T-cell (primary cell): ENCODE measurements around the gene MUC4. TPM values are rescaled to one million over a fixed set of nuclear protein-coding genes. Genes with fewer than 3 reads are reported as not detected.
A peak's percentile ranks its signal among the peaks of the same experiment; 100 is the strongest.
"Not testable (repeated sequence)": the region's sequence is repeated elsewhere in the genome, so short reads cannot be mapped to it uniquely, and the experiment has no call there.

ENCODE experiments used
- ATAC-seq, 4 experiments: fragments of 200-7000 bp in 3 of 4; fragments of 150-1000 bp in 1 of 4; cut with Tn5 transposase; replicated peaks in 1 of 4; 1 replicate in 3 of 4; 2 replicates in 1 of 4; pipeline ENCODE4 v1.10.0; 2021; ENCODE audit warnings: moderate library complexity in 3 of 4, mild to moderate bottlenecking in 2 of 4, moderate number of reproducible peaks in 1 of 4
- CTCF ChIA-PET, 2 donors: fragments of 300-600 bp; sonication (Branson Sonifier 250); formaldehyde crosslinking; loops; one replicate each; lab custom pipeline; 2022; ENCODE audit warnings: antibody characterized with exemption in 2 of 2; lab: Charles Lee
- POLR2A ChIA-PET, 2 donors: fragments of 300-600 bp; sonication (Branson Sonifier 250); formaldehyde crosslinking; loops; one replicate each; lab custom pipeline; 2022; ENCODE audit warnings: antibody characterized with exemption in 2 of 2; lab: Charles Lee
- DNase-seq, 35 experiments: peaks; one replicate each; pipeline versions ENCODE4 v3.0.0 to v3.0.0-alpha.2; 2013 to 2023
- H3K27ac ChIP-seq: one replicate; pipeline ENCODE4 v1.5.1; 2013; ENCODE audit warnings: low read length
- H3K27me3 ChIP-seq, 2 experiments: replicated peaks in 1 of 2; 1 replicate in 1 of 2; 2 replicates in 1 of 2; pipeline versions ENCODE4 v1.6.1 to v1.7.0; 2013; ENCODE audit warnings: low read length in 1 of 2, mixed read lengths in 1 of 2; ENCODE audit not compliant: control insufficient read depth in 2 of 2, insufficient read depth in 2 of 2; ENCODE audit errors: extremely low read depth in 1 of 2
- H3K36me3 ChIP-seq, 2 donors: 1 replicate in 1 of 2; 2 replicates in 1 of 2; pipeline versions ENCODE4 v1.6.1 to v1.7.0; 2013; ENCODE audit warnings: low read length in 1 of 2; ENCODE audit not compliant: control insufficient read depth in 2 of 2, insufficient read depth in 1 of 2; ENCODE audit errors: extremely low read depth in 1 of 2
- H3K4me1 ChIP-seq, 2 experiments: 1 replicate in 1 of 2; 2 replicates in 1 of 2; pipeline versions ENCODE4 v1.6.1 to v1.7.0; 2013; ENCODE audit warnings: low read length in 2 of 2, mixed read lengths in 1 of 2; ENCODE audit not compliant: insufficient read depth in 2 of 2, control insufficient read depth in 1 of 2; ENCODE audit errors: extremely low read depth in 1 of 2
- H3K4me3 ChIP-seq, 2 donors: 1 replicate in 1 of 2; 2 replicates in 1 of 2; pipeline versions ENCODE4 v1.5.1 to v1.7.0; 2013; ENCODE audit warnings: mild to moderate bottlenecking in 2 of 2, low read length in 1 of 2, moderate library complexity in 1 of 2; ENCODE audit not compliant: control insufficient read depth in 1 of 2; ENCODE audit errors: extremely low read depth in 1 of 2
- H3K9me3 ChIP-seq: 2 replicates; pipeline ENCODE4 v1.7.0; 2013
- H3K27ac Mint-ChIP-seq, 2 donors: one replicate each; pipeline ENCODE4 v1.8.0; 2020 to 2021; ENCODE audit warnings: mild to moderate bottlenecking in 2 of 2, mixed read lengths in 2 of 2
- H3K27me3 Mint-ChIP-seq, 2 donors: one replicate each; pipeline ENCODE4 v1.8.0; 2021 to 2022; ENCODE audit warnings: mixed read lengths in 2 of 2
- H3K36me3 Mint-ChIP-seq: one replicate; pipeline ENCODE4 v1.8.0; 2021; ENCODE audit warnings: mixed read lengths
- H3K4me1 Mint-ChIP-seq, 3 donors: one replicate each; pipeline ENCODE4 v1.8.0; 2020 to 2022; ENCODE audit warnings: mixed read lengths in 3 of 3, mild to moderate bottlenecking in 1 of 3
- H3K4me3 Mint-ChIP-seq, 3 donors: one replicate each; pipeline ENCODE4 v1.8.0; 2020 to 2022; ENCODE audit warnings: mild to moderate bottlenecking in 3 of 3, mixed read lengths in 3 of 3, moderate library complexity in 3 of 3
- H3K9me3 Mint-ChIP-seq, 3 donors: one replicate each; pipeline ENCODE4 v1.8.0; 2020 to 2022; ENCODE audit warnings: mixed read lengths in 3 of 3
- WGBS: methylation state at CpG from one replicate; pipeline ENCODE4 v1.1.5; 2013; ENCODE audit warnings: missing lambda C conversion rate; ENCODE audit not compliant: insufficient coverage; 5-methylcytosine and 5-hydroxymethylcytosine counted together
- total RNA-seq, 35 experiments: library from RNA in 6 of 35; stranded (reverse) in 6 of 35; fragments of 120-200 nt in 1 of 35; gene quantifications; one replicate each; pipeline versions ENCODE4 v1.2.1 to v1.2.4 and lab custom pipeline; 2013 to 2026

Gene MUC4
- total RNA-seq, 5 donors from 2014 or later (not counting 1 experiment from before 2014, with no cell fraction given): 0.03 to 0.16 (median 0.05) TPM; not detected in 1

GRCh38 chr3:195794708-195795107 lies 17.0 kb downstream of the MUC4 start:
- no peak overlapping the region for H3K27ac ChIP-seq
- H3K9me3 ChIP-seq: no peaks in the 10 kb centered on the region
- Mint-ChIP-seq H3K4me3 (no peak overlapping the region), H3K27me3 (peaks cover 0 to 4% of the 10 kb centered on the region in 2 donors), H3K4me1 (peaks cover 13 to 18% (median 17%) of the 10 kb centered on the region in 3 donors), H3K27ac (no peak overlapping the region), H3K9me3 (peaks cover 0 to 4% (median 3%) of the 10 kb centered on the region in 3 donors), H3K36me3 (no peaks in the 10 kb centered on the region)
- no CpG with 5 or more reads among the region's 8 CpGs for WGBS
- peaks cover 0 to 4% of the 10 kb centered on the region in 2 experiments for H3K27me3 ChIP-seq
- ATAC-seq: no peak
- peaks cover 2% of the 10 kb centered on the region in 2 experiments for H3K4me1 ChIP-seq
- DNase-seq: peak in 1 of 35 experiments; percentile 10
- POLR2A ChIA-PET: no interaction called here
- CTCF ChIA-PET: interaction anchor here in 1 of 2 donors (0.6 kb wide), 1 partner anchor 256 kb away, joined by 4 read pairs; no protein-coding TSS in a partner anchor
- no peaks in the 10 kb centered on the region for H3K36me3 ChIP-seq
- H3K4me3 ChIP-seq: no peak overlapping the region

GRCh38 chr3:195792621-195793020 lies 19.1 kb downstream of the MUC4 start:
- no CpG with 5 or more reads among the region's 6 CpGs for WGBS
- CTCF ChIA-PET: interaction anchor here in 1 of 2 donors (0.6 kb wide), 1 partner anchor 278 kb away, joined by 3 read pairs; no protein-coding TSS in a partner anchor
- H3K4me1 ChIP-seq: peaks cover 6 to 19% of the 10 kb centered on the region in 2 experiments

GRCh38 chr3:195790901-195791300 lies 20.8 kb downstream of the MUC4 start:
- no peaks in the 10 kb centered on the region for H3K36me3 ChIP-seq
- no peak overlapping the region for H3K4me3 ChIP-seq
- H3K4me1 ChIP-seq: peaks cover 10 to 23% of the 10 kb centered on the region in 2 experiments
- no peak overlapping the region for H3K27ac ChIP-seq
- Mint-ChIP-seq H3K4me3 (no peak overlapping the region), H3K27me3 (peaks cover 0 to 4% of the 10 kb centered on the region in 2 donors), H3K4me1 (peaks cover 41 to 46% (median 45%) of the 10 kb centered on the region in 3 donors), H3K27ac (no peak overlapping the region), H3K9me3 (peaks cover 6 to 21% (median 14%) of the 10 kb centered on the region in 3 donors), H3K36me3 (peaks cover 1% of the 10 kb centered on the region)
- H3K27me3 ChIP-seq: peaks cover 0 to 4% of the 10 kb centered on the region in 2 experiments
- ChIA-PET POLR2A (no interaction called here), CTCF (no interaction called here)
- peak in 1 of 35 experiments; percentile 13 for DNase-seq
- WGBS: 90% methylated on average over 4 of the region's 4 CpGs
- ATAC-seq: no peak
- no peaks in the 10 kb centered on the region for H3K9me3 ChIP-seq

More at GRCh38 chr3:195792621-195793020, 19.1 kb downstream of the MUC4 start:
- H3K27ac ChIP-seq, H3K27me3 Mint-ChIP-seq, H3K4me3 Mint-ChIP-seq, H3K27ac Mint-ChIP-seq, DNase-seq, POLR2A ChIA-PET, H3K36me3 Mint-ChIP-seq, ATAC-seq, H3K9me3 ChIP-seq, H3K4me3 ChIP-seq, H3K36me3 ChIP-seq, H3K27me3 ChIP-seq: not testable (repeated sequence)
- H3K9me3 Mint-ChIP-seq: peaks cover 0 to 12% (median 7%) of the 10 kb centered on the region in 3 donors
- H3K4me1 Mint-ChIP-seq: peaks cover 32 to 36% (median 36%) of the 10 kb centered on the region in 3 donors

- peak overlapping the region; percentile 50 for H3K27ac ChIP-seq
- CTCF ChIA-PET: no interaction called here
- no peaks in the 10 kb centered on the region for H3K9me3 ChIP-seq
- POLR2A ChIA-PET: no interaction called here
- Mint-ChIP-seq H3K27ac (peak overlapping the region; percentile 74 to 78), H3K36me3 (peaks cover 4% of the 10 kb centered on the region), H3K27me3 (no peaks in the 10 kb centered on the region), H3K4me3 (peak overlapping the region in 1 of 3 donors; percentile 72), H3K4me1 (peaks cover 58 to 66% (median 65%) of the 10 kb centered on the region in 3 donors), H3K9me3 (peaks cover 23 to 41% (median 33%) of the 10 kb centered on the region in 3 donors)
- WGBS: 96% methylated on average over 21 of the region's 26 CpGs
- H3K27me3 ChIP-seq: peaks cover 0 to 2% of the 10 kb centered on the region in 2 experiments
- H3K36me3 ChIP-seq: no peaks in the 10 kb centered on the region
- H3K4me3 ChIP-seq: no peak overlapping the region
- peaks cover 15 to 39% of the 10 kb centered on the region in 2 experiments for H3K4me1 ChIP-seq
- no peak for ATAC-seq
- peak in 1 of 35 experiments; percentile 13 for DNase-seq
Observed at GRCh38 chr3:195788711-195789581, 22.8 kb downstream of the MUC4 start.

DNA sequence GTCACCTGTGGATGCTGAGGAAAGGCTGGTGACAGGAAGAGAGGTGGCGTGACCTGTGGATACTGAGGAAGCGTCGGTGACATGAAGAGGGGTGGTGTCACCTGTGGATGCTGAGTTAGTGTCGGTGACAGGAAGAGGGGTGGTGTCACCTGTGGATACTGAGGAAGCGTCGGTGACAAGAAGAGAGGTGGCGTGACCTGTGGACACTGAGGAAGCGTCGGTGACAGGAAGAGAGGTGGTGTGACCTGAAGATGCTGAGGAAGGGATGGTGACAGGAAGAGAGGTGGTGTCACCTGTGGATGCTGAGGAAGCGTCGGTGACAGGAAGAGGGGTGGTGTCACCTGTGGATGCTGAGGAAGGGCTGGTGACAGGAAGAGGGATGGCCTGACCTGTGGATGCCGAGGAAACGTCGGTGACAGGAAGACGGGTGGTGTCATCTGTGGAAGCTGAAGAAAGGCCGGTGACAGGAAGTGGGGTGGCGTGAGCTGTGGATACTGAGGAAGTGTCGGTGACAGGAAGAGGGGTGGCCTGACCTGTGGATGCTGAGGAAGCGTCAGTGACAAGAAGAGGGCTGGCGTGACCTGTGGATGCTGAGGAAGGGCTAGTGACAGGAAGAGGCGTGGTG lies 25.8 kb downstream of the MUC4 start:
- Mint-ChIP-seq H3K27ac (peak overlapping the region; percentile 84 to 92), H3K4me3 (peak overlapping the region in 1 of 3 donors; percentile 71), H3K9me3 (peaks cover 44 to 52% (median 51%) of the 10 kb centered on the region in 3 donors), H3K4me1 (peaks cover 77 to 85% (median 83%) of the 10 kb centered on the region in 3 donors)
- POLR2A ChIA-PET, H3K36me3 ChIP-seq, H3K36me3 Mint-ChIP-seq, H3K4me3 ChIP-seq, ATAC-seq, H3K27me3 Mint-ChIP-seq, CTCF ChIA-PET, H3K9me3 ChIP-seq, H3K27me3 ChIP-seq: not testable (repeated sequence)
- peak overlapping the region; percentile 36 for H3K27ac ChIP-seq
- 69% methylated on average over 21 of the region's 21 CpGs for WGBS
- peaks cover 24 to 47% of the 10 kb centered on the region in 2 experiments for H3K4me1 ChIP-seq
- peak in 1 of 35 experiments; percentile 8 for DNase-seq

DNA sequence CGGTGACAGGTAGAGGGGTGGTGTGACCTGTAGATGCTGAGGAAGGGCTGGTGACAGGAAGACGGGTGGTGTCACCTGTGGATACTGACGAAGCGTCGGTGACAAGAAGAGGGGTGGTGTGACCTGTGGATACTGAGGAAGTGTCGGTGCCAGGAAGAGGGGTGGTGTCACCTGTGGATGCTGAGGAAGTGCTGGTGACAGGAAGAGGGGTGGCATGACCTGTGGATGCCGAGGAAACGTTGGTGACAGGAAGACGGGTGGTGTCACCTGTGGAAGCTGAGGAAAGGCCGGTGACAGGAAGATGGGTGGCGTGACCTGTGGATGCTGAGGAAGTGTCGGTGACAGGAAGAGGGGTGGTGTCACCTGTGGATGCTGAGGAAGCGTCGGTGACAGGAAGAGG lies 27.7 kb downstream of the MUC4 start:
- H3K9me3 ChIP-seq, H3K27me3 ChIP-seq, CTCF ChIA-PET, H3K27me3 Mint-ChIP-seq, POLR2A ChIA-PET, H3K36me3 Mint-ChIP-seq, H3K4me3 ChIP-seq, DNase-seq, ATAC-seq, H3K36me3 ChIP-seq: not testable (repeated sequence)
- peaks cover 68 to 79% (median 74%) of the 10 kb centered on the region in 3 donors for H3K4me1 Mint-ChIP-seq
- peak overlapping the region in 1 of 3 donors; percentile 71 for H3K4me3 Mint-ChIP-seq
- peak overlapping the region; percentile 59 to 75 for H3K27ac Mint-ChIP-seq
- WGBS: 79% methylated on average over 14 of the region's 14 CpGs
- Histone ChIP-seq H3K4me1 (peaks cover 24 to 49% of the 10 kb centered on the region in 2 experiments), H3K27ac (peak overlapping the region; percentile 57)
- peaks cover 44 to 59% (median 58%) of the 10 kb centered on the region in 3 donors for H3K9me3 Mint-ChIP-seq
